ENCODE measurements around the gene ERBB4.
A peak's percentile ranks its signal among the peaks of the same experiment; 100 is the strongest.

Gene ERBB4

GRCh38 chr2:211745295-211746097 lies 793.1 kb downstream of the ERBB4 start:
- no peak overlapping the region for H3K4me3 ChIP-seq (ENCODE audit: low read depth, low read length)
- TF ChIP-seq, protein P1, sequence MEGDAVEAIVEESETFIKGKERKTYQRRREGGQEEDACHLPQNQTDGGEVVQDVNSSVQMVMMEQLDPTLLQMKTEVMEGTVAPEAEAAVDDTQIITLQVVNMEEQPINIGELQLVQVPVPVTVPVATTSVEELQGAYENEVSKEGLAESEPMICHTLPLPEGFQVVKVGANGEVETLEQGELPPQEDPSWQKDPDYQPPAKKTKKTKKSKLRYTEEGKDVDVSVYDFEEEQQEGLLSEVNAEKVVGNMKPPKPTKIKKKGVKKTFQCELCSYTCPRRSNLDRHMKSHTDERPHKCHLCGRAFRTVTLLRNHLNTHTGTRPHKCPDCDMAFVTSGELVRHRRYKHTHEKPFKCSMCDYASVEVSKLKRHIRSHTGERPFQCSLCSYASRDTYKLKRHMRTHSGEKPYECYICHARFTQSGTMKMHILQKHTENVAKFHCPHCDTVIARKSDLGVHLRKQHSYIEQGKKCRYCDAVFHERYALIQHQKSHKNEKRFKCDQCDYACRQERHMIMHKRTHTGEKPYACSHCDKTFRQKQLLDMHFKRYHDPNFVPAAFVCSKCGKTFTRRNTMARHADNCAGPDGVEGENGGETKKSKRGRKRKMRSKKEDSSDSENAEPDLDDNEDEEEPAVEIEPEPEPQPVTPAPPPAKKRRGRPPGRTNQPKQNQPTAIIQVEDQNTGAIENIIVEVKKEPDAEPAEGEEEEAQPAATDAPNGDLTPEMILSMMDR (IDR thresholded peaks at IDR 0.05; ENCODE audit: borderline replicate concordance, insufficient read depth, low read depth, low read length), result peak; percentile 84

- TF ChIP-seq, protein P1 (IDR thresholded peaks at IDR 0.05; ENCODE audit: borderline replicate concordance, insufficient read depth, low read depth, low read length), result no peak
- no peak overlapping the region for H3K4me3 ChIP-seq (ENCODE audit: low read depth, low read length)
Measured at GRCh38 chr2:211744379-211744778, 794.2 kb downstream of the ERBB4 start.

- TF ChIP-seq, protein P1 (IDR thresholded peaks at IDR 0.05; ENCODE audit: borderline replicate concordance, insufficient read depth, low read depth, low read length), result no peak
- no peak overlapping the region for H3K4me3 ChIP-seq (ENCODE audit: low read depth, low read length)
Measured at GRCh38 chr2:211741966-211742365, 796.6 kb downstream of the ERBB4 start.

DNA sequence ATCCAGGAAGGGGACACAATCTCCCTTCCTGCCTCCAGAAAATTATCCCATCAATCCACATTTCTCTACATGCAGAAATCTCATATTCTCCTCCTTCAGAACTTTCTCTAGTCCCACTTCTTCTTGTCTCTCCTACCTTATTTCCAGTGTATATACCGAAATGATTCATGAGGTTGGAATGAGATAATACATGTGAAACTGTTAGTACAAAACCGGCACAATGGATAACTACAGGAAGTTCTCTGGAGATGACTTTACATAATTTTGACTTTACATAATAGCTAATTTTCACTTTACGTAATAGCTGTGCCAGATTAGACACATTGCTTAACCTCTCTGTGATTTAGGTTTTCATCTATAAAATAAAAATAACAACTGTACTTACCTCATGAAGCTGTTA lies 801.3 kb downstream of the ERBB4 start:
- no peak overlapping the region for H3K4me3 ChIP-seq (ENCODE audit: low read depth, low read length)
- TF ChIP-seq, protein P1 (IDR thresholded peaks at IDR 0.05; ENCODE audit: borderline replicate concordance, insufficient read depth, low read depth, low read length), result no peak

- TF ChIP-seq, protein P1 (IDR thresholded peaks at IDR 0.05; ENCODE audit: borderline replicate concordance, insufficient read depth, low read depth, low read length), result no peak
- H3K4me3 ChIP-seq (ENCODE audit: low read depth, low read length), result no peak overlapping the region
Measured at GRCh38 chr2:211730215-211730614, 808.4 kb downstream of the ERBB4 start.

DNA sequence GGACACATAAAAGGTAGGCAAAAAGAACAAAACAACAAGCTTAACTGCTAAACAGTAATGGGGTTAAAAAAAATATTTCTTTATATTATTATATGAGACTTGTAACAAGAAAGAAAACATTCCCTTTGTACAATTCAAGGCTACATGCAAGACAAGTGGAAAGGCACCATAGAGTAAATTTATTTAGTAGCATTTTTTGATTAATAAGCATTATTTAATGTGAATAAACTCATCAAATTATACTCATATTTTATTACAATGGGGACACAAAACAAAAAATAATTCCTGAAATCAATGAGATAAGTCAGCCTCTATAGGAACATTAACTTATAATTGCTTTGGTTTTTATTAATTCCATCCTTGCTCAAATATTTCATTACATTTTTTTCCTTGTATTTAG lies 809.2 kb downstream of the ERBB4 start:
- no peak overlapping the region for H3K4me3 ChIP-seq (ENCODE audit: low read depth, low read length)

More for the DNA sequence above, 809.2 kb downstream of the ERBB4 start:
- TF ChIP-seq, protein P1 (IDR thresholded peaks at IDR 0.05; ENCODE audit: borderline replicate concordance, insufficient read depth, low read depth, low read length), result no peak
